GDM1 (cell line): ENCODE results near the gene ATP13A3.

Experiments used
- DNase-seq: peaks from one replicate; lab custom pipeline; 2025; lab: John Stamatoyannopoulos, UW

Gene ATP13A3

DNA sequence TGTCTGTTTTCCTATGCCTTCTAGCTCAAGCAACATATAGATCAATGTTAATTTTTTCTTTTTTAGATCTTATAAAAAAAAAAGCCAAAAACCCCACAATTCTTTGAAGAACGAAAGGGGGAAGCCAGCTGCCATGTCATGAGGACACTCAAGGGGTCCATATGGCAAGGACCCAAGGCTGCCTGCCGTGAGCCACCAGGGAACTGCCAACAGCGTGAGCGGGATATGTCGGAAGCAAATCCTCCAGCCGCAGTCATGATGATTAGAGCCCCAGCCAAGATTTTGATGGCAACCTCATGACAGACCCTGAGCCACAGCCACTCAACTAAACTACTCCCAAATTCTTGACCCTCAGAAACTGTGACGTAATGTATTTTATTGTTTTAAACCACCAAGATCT, 94.2 kb downstream of the ATP13A3 start:
- DNase-seq, result no peak

DNA sequence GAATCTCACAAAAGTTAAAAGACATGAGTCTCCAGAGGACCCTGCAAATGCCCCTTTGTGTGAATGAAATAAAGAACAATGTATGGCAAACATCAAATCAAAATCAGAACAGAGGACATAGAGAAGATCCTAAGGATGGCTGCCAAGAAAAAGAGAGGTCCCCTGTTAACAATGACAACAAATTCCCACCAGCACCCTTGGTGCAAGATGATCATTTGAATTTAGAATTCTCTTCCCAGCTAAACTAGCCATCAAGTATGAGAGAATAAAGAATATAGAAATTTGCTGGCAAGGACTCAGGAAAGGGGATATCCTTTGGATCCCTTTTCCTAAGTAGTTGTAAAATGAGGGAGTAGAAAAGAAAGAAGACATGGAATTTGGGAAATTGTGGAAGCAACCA, 96.0 kb downstream of the ATP13A3 start:
- no peak for DNase-seq

DNA sequence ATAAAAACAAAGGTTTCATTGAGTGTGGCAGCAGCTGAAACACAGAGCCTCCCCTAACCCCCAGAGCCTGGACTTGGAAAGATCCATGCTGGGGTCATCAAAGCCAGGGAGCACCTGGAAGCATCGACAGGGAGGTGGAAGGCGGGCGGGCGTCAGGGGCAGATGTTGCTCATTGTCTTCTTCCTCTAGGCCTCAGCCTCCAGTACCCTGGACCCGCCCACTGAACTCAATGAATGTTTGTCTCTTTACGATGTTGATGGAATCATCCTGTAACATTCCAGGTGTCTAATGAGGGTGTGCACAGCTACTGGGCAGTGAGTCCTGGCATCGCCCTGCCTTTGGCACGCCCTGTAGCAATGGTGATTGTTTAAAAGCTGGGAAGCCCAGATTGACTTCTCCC, 97.5 kb downstream of the ATP13A3 start:
- no peak for DNase-seq

DNA sequence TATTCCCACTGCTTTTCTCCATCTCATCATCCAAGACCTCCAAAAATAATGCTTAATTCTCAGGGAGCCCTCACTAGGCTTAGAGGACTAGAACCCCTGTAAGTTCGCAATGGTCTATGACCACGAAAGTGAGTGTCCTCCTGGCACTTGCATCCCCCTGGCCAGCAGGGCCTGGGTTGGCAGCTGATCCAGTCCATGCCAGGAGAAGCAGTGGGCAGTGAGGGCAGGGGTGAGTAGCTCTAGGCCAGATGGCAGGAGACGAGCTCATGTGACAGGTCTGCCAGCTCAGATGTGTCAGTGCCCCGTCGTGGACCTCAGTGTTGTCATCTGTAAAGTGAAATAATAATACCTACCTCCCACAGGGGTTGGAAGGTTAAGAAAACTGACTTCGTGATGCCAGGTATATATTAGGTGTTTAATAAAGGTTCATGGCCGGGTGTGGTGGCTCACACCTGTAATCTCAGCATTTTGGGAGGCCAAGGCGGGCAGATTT, 98.8 kb downstream of the ATP13A3 start:
- DNase-seq, result no peak

DNA sequence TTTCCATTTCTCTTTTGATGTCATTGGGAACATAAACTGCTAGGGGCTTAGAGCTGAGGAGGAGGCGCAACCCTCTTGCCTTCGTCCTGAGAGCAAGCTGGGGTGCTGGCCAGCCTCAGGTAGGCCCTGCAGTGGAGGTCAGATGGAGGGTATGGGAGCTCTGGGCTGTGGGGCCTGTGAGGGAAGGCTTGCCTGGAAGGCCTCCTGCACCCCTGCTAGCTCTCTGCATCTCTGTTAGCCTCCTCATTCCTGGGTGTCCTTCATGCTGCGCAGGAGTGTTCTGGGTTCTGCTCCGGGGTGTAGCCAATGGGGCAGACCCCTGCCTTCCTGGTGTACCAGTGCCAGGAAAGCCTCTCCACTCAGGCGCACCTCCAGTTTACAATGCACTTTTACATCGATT, 99.5 kb downstream of the ATP13A3 start:
- DNase-seq, result no peak

DNA sequence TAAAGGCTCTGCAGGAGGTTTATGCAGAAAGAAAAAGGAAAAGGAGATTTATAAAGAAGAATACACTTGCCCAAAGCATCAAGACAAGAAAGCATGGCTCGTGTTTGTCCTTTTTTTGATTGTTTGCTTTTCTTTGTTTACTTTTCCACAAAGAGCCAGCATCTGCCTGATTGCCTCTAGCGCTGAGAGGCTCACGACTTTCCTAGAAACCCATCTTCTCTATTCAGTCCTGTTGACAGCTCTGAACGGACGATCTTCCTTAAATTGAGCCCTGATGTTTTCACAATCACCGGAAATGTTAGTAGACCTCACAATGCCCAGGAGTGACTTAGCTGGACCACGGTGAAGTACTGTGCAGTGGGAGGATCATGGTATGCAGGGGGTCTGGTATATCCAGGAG, 100.2 kb downstream of the ATP13A3 start:
- DNase-seq, result no peak

DNA sequence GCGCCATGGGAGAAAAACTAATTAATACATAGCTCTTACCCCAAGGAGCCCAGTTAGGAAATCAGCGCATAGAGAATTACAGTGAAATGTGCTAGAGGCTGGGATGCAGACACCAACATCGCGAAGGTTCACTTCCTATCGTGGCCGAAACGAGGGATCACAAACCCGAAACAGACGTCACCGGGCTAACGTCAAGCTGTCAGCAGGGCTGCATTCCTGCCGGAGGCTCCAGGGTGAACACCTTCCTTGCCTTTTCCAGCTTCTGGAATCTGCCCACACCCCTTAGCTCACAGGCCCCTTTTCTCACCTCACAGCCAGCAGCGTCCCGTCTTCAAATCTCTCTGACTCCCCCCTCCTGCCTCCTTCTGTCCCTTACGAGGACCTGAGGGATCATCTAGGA, 100.7 kb downstream of the ATP13A3 start:
- DNase-seq, result no peak

DNA sequence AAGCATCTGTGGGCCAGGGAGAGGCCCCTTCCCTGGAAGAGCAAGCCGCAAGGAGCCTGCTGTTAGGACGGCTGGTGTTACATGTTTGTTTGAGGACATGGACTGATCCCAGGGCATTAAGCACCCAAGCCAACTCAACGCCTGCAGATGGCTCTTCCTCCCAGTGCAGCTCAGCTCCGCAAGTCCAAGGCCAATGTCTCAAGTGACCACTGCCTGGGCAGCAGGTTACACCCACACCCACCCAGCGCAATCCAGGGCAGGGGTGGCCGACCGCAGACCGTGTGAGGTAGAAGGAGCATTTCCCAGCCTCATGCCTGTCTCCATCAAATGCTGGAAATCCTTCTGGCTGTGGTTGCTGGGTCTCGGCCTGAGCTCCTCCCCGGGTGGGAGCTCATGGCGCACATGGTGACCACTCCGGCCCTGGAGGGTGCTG, 102.2 kb downstream of the ATP13A3 start:
- DNase-seq, result no peak

DNA sequence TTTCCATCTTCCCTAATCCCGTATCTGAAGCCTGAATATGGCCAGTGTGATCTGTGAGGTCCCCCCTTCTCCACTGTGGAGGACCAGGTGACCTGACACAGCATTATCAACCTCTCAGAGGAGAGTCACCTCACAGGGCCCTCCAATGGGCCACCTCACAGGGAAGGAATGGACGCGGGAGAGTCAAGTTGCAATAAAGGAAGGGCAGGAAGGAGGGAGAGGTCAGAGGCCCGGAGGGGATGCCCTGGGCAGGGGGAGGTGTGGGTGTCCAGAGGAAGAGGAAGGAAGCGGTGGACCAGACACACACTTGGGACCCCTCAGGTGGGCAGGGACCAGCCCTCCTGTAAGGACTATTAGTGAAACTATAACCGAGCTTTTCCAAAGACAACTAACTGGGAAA, 102.6 kb downstream of the ATP13A3 start:
- no peak for DNase-seq

DNA sequence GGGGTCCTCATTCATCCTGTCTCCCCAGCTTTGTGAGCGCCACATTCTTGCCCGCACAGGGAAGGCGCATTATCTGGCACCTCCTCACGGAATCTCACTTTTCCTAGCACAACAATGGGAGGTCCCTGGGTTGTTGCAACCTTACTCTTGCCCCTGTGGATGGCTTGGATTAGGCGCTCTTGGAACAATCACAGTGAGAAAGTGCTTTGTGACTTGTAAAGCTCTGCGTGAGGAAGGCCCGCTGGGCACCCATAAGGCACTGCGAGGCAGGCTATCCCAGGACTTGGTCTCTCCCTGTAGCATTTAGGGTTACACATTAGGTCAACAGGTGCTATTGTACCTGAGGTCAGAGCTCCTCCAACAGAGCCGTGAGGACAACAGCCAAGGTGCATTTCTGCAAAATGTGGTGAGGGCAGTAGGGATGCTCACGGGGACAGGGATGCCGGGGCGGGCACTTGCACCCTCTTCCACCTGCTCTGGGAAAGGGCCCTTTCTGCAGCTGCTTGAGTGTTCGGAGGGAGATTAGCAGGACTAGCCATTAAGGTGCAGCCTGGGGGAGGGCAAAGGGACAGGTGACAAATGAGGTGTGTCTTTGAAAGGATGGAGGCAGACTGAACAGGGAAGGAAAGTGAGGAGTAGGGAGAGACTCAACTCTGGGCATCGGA, 103.4 kb downstream of the ATP13A3 start:
- no peak for DNase-seq

DNA sequence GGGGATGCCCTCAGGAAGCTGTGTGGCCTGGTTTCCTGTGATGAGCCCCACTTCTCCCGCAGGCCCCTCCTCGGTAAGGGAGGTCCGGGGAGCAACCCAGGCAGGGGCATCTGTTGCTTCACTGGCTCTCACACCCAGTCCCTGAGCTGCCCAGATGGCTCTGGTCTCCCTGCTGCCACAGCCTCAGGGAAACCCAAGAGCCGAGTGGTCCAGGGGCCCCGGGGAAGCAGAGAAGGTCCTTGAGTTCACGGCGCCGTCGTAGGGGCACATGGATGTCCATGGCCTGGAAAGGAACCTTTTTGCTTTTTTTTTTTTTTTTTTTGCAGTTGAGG, 103.9 kb downstream of the ATP13A3 start:
- no peak for DNase-seq

DNA sequence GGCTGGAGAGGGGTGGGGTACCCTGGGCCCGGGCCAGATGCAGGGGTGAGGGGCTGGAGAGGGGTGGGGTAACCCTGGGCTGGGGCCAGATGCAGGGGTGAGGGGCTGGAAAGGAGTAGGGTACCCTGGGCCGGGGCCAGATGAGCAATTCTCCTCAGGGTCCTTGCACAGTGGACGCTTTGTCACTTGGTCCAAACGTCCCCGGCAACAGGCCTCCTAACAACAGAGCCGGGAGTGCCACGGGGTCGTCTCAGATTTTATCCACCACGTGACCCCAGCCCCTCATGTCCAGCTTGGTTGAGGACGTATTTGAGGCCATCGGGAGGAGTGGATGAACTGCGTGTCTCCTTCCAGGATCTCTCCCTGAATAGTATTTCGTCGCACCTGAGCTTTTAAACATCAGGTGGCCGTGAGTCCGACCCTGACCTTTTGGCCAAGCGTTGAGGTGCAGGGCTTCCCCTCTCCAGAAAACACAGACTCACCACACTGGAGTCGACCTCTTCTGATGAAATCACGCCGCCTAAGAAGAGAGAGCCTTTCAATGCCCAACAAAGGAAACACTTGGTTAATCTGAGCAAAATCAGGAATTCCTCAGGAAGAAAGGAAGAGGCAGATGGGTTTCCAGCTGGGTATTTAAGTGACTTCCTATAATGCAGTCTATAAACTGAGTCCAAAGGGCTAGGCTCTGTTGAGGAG, 104.5 kb downstream of the ATP13A3 start:
- no peak for DNase-seq

DNA sequence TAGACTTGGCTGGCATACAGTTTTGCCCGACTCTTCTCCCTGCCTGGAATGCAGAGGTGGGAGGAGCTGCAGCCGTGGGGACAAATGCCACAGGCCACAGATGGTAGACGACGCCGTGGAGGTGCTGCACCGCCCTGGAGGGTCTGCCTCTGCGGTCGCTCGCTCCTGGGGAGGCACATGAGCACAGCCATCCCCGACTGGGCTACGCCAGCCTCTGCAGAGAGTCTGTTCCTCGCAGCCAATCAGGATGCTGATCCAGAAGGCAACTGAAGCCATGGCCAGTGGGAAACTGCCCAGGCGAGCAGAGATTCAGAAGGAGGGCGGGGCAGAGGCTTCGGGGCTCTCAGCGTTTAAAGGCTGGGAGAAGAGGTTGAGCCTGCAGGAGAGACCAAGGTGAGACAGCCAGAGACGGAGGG, 105.3 kb downstream of the ATP13A3 start:
- DNase-seq, result no peak

DNA sequence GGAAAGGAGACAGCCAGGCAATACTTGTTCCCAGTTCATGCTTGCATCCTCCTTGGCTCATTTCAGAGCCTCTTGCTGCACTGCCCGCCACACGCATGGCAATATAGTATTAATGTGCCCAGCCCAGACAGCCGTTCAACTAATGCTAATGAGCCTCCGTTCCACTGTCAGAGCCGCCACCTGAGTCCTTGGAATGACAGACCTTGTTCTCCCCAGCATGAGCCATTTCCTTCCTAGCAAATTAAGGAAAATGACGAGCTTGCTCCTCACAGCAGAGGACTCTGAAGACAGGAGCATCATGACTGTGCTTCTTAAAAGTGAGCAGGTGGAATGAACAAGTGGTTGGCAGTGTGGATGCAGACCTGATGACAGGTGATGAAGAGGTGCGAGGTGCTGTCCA, 106.5 kb downstream of the ATP13A3 start:
- DNase-seq, result no peak

DNA sequence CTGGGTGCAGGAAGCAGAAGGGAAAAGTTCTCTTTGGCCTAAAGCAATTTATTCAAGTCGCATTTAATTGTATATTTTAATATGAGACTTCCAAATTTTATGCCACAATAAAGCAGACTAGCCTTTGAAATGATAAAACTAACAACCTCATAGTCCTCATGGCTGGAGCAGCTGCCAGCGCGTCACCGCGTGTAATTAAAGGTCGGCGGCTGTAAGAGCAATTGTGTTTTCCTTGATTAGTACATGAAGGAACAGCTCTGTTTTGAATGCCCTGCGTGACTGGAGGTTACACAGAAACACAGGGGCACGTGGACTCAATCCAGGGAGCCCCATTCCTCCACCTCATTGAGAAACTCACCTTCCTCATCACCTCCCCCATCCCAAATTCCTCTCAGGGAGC, 107.2 kb downstream of the ATP13A3 start:
- no peak for DNase-seq

DNA sequence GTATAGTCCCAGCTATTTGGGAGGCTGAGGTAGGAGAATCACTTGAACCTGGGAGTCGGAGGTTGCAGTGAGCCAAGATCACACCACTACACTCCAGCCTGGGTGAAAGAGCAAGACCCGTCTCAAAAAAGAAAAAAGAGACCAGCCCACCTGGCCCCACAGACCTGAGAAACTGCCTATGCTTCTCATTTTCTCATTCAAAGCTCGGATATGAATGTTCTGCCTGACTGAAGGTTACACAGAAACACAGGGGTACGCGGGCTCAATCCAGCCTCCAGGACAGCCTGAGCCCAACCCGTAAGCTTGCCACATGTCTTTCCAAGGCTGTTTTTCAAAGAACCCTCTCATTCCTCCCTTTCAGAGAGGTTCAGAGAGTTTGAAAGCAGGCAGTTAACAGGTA, 107.6 kb downstream of the ATP13A3 start:
- DNase-seq, result no peak

DNA sequence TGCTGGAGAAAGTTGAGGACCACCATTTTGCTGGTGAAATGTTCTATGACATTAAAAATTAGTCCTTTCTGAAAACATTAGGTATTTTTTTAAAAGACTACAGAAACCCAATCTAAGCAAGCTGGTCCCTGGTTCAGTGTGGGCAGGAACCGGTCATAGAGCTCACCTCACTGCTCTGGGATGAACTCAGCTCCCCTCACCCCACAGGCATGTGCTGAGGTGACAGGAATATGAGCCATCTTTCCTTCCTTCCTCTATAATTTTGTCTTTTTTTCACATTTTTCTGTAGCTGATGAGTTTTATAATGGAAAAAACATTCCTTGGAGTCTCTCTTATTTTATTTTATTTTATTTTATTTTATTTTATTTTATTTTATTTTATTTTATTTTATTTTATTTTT, 109.1 kb downstream of the ATP13A3 start:
- no peak for DNase-seq

DNA sequence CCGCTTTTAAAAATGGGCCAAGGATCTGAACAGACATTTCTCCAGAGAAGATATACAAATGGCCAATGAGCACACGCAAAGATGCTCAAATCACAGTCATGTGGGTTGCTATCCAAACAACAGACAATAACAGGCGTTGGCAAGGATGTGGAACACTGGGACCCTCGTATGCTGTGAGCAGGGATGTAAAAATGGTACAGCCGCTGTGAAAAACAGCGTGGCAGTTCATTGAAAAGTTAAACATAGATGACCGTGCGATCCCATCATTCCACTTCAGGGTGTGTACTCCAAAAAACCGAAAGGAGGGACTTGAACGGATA, 110.6 kb downstream of the ATP13A3 start:
- DNase-seq, result no peak

DNA sequence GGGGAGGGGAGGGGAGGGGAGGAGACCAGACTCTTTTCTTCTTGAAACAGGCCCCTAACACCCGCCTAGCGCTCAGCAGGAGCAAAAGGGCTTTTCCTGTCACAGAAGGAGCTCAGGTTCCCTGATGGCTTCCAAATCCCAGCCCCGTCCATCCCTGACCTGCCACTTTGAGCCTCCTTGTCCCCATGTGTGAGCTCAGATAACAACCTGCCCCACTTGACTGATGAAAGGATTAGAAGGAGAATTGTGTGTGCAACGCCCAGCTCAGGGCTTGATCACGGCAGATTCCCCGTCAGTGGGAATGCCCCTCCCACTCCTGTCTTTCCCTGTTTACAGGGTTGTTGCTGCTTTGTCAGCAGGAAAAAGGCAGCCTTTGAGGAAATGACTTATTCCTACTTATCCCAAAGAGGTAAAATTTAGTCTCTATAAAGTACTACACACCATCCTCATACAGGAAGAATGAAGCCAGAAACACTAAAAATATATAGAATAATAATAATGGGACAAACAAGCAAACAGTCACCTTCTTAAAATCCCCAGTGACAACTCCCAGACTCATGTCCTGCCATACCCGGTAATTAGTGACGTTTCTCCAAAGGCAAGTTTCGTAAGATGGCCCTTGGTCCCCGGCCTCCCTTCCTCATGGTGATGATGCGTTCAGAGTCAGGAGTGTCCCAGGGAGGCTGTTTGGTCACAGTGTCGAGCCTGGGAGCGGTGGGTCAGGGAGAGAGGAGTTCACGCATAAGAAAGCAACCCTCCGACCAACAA, 111.1 kb downstream of the ATP13A3 start:
- DNase-seq, result no peak

DNA sequence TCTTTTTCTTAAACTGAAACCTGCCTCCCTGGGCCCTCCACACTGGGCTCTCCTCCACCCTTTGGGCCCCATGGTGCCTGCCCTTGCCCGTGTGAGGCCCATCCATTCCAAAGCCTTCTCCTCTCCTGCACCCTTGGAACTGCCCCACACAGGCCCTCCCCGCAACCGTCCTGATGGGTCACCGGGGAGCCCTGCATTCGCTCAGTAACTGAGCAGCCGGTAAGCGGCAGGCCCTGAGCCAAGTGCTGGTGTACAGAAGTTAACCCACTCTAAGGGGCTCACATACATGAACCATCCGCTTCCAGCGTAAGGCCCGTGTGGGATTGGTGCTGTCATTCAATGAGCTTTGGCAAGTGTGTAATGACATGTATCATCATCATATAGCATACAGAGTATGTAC, 111.9 kb downstream of the ATP13A3 start:
- DNase-seq, result no peak

DNA sequence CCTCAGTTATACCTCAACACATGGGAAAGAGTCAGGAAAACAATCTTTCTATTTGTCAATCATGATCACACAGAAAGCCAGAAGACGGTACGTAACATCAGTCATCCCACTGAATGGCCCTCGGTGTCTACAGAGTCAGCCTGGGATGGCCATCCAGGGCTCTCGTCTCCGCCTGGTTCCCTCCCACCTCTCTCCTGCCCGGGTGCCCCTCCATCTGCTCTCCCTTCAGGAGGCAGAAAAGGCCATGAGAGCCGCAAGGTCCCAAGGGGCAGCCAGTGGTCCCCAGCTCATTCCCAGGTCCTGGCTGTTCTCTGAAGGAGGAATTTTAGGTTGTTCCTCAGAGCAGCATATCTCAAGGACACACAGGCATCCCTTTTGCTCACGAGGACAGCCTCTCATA, 112.9 kb downstream of the ATP13A3 start:
- no peak for DNase-seq

DNA sequence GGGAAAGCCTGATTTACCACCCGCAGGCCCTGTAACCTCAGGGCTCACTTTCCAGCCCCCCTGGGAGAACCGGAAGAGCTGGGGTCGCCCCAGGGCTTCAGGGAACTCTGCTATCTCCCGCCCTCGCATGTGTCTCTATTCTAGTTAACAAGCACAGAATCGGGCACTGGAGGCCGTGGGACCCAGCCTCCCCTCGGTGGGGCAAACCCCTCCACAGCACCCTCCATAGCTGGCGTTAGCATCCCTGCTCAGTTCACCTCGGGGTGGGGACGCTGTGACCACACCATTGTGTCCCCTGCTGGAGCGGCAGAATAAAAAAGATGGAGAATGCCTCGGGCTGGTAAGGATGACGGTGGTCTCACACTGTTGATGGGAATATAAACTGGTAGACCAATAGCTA, 113.8 kb downstream of the ATP13A3 start:
- no peak for DNase-seq

DNA sequence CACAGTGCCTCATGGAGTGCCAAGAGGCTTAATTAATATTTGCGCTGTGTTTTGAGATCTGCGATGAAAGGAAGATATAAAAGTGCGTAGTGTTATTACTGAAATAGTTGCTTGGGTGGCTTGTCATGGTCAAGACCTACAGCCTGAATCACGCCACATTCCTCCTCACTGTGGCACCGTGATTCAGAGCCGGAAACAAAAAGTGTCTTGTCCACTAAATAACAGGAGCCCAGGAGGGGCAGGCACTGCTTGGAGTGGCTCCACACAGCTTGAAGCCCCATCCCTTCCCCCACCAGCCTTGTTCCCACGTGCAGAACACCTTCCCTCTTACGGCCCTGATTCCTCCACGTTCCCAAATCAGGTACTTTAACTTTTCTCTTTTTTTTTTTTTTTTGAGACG, 116.0 kb downstream of the ATP13A3 start:
- DNase-seq, result no peak
